CD14-positive monocyte (primary cell): Measurements from ENCODE around the gene TUBB. TPM values are rescaled to one million over a fixed set of nuclear protein-coding genes. Genes with fewer than 3 reads are reported as not detected.

Source experiments
- DNase-seq, 3 donors: peaks; one replicate each; pipeline ENCODE4 v3.0.0-alpha.2; 2011 to 2022
- H2AFZ ChIP-seq: 2 replicates; pipeline ENCODE4 v1.6.0; 2012; ENCODE audit warnings: mild to moderate bottlenecking, low read depth, low read length, inconsistent platforms; ENCODE audit not compliant: insufficient read depth, poor library complexity, severe bottlenecking
- H3K27ac ChIP-seq, 2 donors: 1 replicate in 1 of 2; 2 replicates in 1 of 2; pipeline ENCODE4 v1.5.1; 2012 to 2013; ENCODE audit warnings: low read length in 2 of 2, control low read depth in 1 of 2, inconsistent platforms in 1 of 2, low read depth in 1 of 2, mild to moderate bottlenecking in 1 of 2
- H3K27me3 ChIP-seq, 2 donors: one replicate each; pipeline versions ENCODE4 v1.6.0 to v1.6.1; 2011 to 2013; ENCODE audit warnings: low read length in 2 of 2; ENCODE audit not compliant: control insufficient read depth in 2 of 2, insufficient read depth in 2 of 2
- H3K36me3 ChIP-seq, 2 donors: replicated peaks in 1 of 2; 1 replicate in 1 of 2; 2 replicates in 1 of 2; pipeline versions ENCODE4 v1.5.1 to v1.6.1; 2012 to 2013; ENCODE audit warnings: low read length in 2 of 2, control low read depth in 1 of 2, inconsistent platforms in 1 of 2, mild to moderate bottlenecking in 1 of 2; ENCODE audit not compliant: insufficient read depth in 2 of 2, control insufficient read depth in 1 of 2
- H3K4me1 ChIP-seq, 2 donors: 1 replicate in 1 of 2; 2 replicates in 1 of 2; pipeline versions ENCODE4 v1.5.1 to v1.6.1; 2012 to 2013; ENCODE audit warnings: low read length in 2 of 2, control low read depth in 1 of 2, inconsistent platforms in 1 of 2, mild to moderate bottlenecking in 1 of 2, moderate library complexity in 1 of 2; ENCODE audit not compliant: insufficient read depth in 2 of 2, control insufficient read depth in 1 of 2
- H3K4me2 ChIP-seq: replicated peaks from 2 replicates; pipeline ENCODE3; 2012; ENCODE audit warnings: low read length, moderate library complexity, mild to moderate bottlenecking; ENCODE audit not compliant: poor library complexity, severe bottlenecking; ENCODE audit errors: extremely low read depth
- H3K4me3 ChIP-seq, 3 experiments: fragments of 200-600 bp in 1 of 3; sonication (generic) in 1 of 3; replicated peaks in 1 of 3; 1 replicate in 2 of 3; 2 replicates in 1 of 3; pipeline ENCODE4 v1.5.1; 2011 to 2013; ENCODE audit warnings: low read length in 3 of 3, mild to moderate bottlenecking in 3 of 3, control low read depth in 2 of 3, low read depth in 2 of 3, inconsistent platforms in 1 of 3, moderate library complexity in 1 of 3
- H3K79me2 ChIP-seq: 2 replicates; pipeline ENCODE4 v1.6.0; 2012; ENCODE audit warnings: mild to moderate bottlenecking, control low read depth, inconsistent platforms, low read length, moderate library complexity; ENCODE audit not compliant: insufficient read depth
- H3K9ac ChIP-seq: 2 replicates; pipeline ENCODE4 v1.6.0; 2017; ENCODE audit warnings: low read length, mild to moderate bottlenecking; ENCODE audit not compliant: insufficient read depth, poor library complexity, severe bottlenecking
- H3K9me3 ChIP-seq, 2 donors: replicated peaks in 1 of 2; 1 replicate in 1 of 2; 2 replicates in 1 of 2; pipeline versions ENCODE4 v1.5.1 to v1.6.1; 2012 to 2013; ENCODE audit warnings: low read length in 2 of 2, control low read depth in 1 of 2; ENCODE audit not compliant: control insufficient read depth in 1 of 2, insufficient read depth in 1 of 2
- H4K20me1 ChIP-seq: 2 replicates; pipeline ENCODE4 v1.6.0; 2012; ENCODE audit warnings: mild to moderate bottlenecking, low read length, control low read depth, moderate library complexity; ENCODE audit not compliant: insufficient read depth
- H3K27ac Mint-ChIP-seq, 7 donors: one replicate each; pipeline ENCODE4 v1.8.0; 2020; ENCODE audit warnings: mild to moderate bottlenecking in 7 of 7, mixed read lengths in 7 of 7, moderate library complexity in 6 of 7, inconsistent platforms in 2 of 7
- H3K27me3 Mint-ChIP-seq, 3 donors: one replicate each; pipeline ENCODE4 v1.8.0; 2021 to 2022; ENCODE audit warnings: low read depth in 3 of 3, mild to moderate bottlenecking in 3 of 3, mixed read lengths in 3 of 3, moderate library complexity in 3 of 3, inconsistent platforms in 1 of 3
- H3K36me3 Mint-ChIP-seq, 2 donors: one replicate each; pipeline ENCODE4 v1.8.0; 2020; ENCODE audit warnings: mixed read lengths in 2 of 2, inconsistent platforms in 1 of 2, mild to moderate bottlenecking in 1 of 2
- H3K4me1 Mint-ChIP-seq: one replicate; pipeline ENCODE4 v1.8.0; 2020; ENCODE audit warnings: mild to moderate bottlenecking, mixed read lengths
- H3K4me3 Mint-ChIP-seq, 2 donors: one replicate each; pipeline ENCODE4 v1.8.0; 2020; ENCODE audit warnings: mild to moderate bottlenecking in 2 of 2, mixed read lengths in 2 of 2, moderate library complexity in 1 of 2
- H3K9me3 Mint-ChIP-seq, 7 donors: one replicate each; pipeline ENCODE4 v1.8.0; 2020 to 2022; ENCODE audit warnings: mixed read lengths in 7 of 7, mild to moderate bottlenecking in 6 of 7, moderate library complexity in 6 of 7, inconsistent platforms in 2 of 7
- WGBS: methylation state at CpG from one replicate; pipeline ENCODE4 v1.1.5; 2013; ENCODE audit warnings: missing lambda C conversion rate; ENCODE audit not compliant: insufficient coverage; 5-methylcytosine and 5-hydroxymethylcytosine counted together
- intact Hi-C, 2 donors: fragments of 100-400 bp; cut with micrococcal nuclease; formaldehyde crosslinking; loops; one replicate each; pipeline versions ENCODE4 v1.15.0 to v1.15.1; 2023
- polyA plus RNA-seq, 3 donors: library from polyadenylated mRNA; depleted of rRNA in 1 of 3; unstranded in 2 of 3; stranded (reverse) in 1 of 3; fragments of 300-500 nt in 2 of 3; fragments of >200 nt in 1 of 3; fragmentation: Illumina TruSeq in 2 of 3; gene quantifications; 1 replicate in 2 of 3; 2 replicates in 1 of 3; pipeline ENCODE4 v1.2.3, GENCODE V29; 2012 to 2021
- TF ChIP-seq, protein P1 (sequence below): fragments of 200-600 bp; IDR thresholded peaks from one replicate; pipeline ENCODE4 v1.8.0; 2022; ENCODE audit warnings: antibody characterized with exemption, mild to moderate bottlenecking

The TUBB gene
- polyA plus RNA-seq, 3 donors = 48.4 to 130 (median 57.0) TPM

DNA sequence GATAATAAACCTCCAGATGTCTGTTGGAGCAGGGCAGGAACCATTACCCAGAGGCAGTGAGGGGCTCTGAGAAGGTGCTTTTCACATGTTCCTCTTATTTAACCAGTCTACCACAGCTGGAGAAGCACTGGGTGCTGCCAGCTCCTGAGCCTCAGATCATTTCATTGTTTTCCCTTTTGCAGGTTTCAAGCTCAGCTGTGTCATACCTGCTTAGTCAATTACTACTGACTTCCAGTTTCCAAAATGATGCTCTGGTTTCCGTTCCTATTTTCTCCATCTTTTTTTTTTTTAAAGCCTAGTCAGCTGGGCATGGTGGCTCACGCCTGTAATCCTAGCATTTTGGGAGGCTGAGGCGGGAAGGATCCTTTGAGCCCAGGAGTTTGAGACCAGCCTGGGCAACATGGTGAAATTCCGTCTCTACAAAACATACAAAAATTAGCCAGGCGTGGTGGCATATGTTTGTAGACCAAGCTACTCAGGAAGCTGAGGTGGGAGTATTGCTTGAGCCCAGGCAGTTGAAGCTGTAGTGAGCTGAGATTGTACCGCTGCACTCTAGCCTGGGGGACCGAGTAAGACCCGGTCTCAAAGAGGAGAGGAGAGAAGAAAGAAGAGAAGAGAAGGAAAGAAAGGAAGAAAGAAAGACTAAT lies 15.6 kb downstream of the TUBB start:
- Mint-ChIP-seq H3K4me1 (peaks cover 48% of the 10 kb centered on the region), H3K9me3 (peaks cover 0 to 2% (median 0%) of the 10 kb centered on the region in 7 donors), H3K36me3 (peaks cover 64 to 82% of the 10 kb centered on the region in 2 donors), H3K27me3 (peaks cover 0 to 2% (median 0%) of the 10 kb centered on the region in 3 donors), H3K27ac (peak overlapping the region in 2 of 7 donors; percentile 71 to 78), H3K4me3 (peak overlapping the region in 1 of 2 donors; percentile 15)
- H3K9me3 ChIP-seq = no peaks in the 10 kb centered on the region
- H3K27me3 ChIP-seq = no peaks in the 10 kb centered on the region
- peaks cover 9% of the 10 kb centered on the region for H3K79me2 ChIP-seq
- H3K4me1 ChIP-seq = peaks cover 34 to 51% of the 10 kb centered on the region in 2 donors
- no peak overlapping the region for H3K27ac ChIP-seq
- WGBS = 85% methylated on average over 5 of the region's 8 CpGs
- DNase-seq = peak in 2 of 3 donors; percentile 64 to 78
- no peak overlapping the region for H3K4me2 ChIP-seq
- peaks cover 33 to 78% of the 10 kb centered on the region in 2 donors for H3K36me3 ChIP-seq
- TF ChIP-seq, protein P1, sequence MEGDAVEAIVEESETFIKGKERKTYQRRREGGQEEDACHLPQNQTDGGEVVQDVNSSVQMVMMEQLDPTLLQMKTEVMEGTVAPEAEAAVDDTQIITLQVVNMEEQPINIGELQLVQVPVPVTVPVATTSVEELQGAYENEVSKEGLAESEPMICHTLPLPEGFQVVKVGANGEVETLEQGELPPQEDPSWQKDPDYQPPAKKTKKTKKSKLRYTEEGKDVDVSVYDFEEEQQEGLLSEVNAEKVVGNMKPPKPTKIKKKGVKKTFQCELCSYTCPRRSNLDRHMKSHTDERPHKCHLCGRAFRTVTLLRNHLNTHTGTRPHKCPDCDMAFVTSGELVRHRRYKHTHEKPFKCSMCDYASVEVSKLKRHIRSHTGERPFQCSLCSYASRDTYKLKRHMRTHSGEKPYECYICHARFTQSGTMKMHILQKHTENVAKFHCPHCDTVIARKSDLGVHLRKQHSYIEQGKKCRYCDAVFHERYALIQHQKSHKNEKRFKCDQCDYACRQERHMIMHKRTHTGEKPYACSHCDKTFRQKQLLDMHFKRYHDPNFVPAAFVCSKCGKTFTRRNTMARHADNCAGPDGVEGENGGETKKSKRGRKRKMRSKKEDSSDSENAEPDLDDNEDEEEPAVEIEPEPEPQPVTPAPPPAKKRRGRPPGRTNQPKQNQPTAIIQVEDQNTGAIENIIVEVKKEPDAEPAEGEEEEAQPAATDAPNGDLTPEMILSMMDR = no peak
- no peak overlapping the region for H3K4me3 ChIP-seq
- no peak overlapping the region for H3K9ac ChIP-seq
- no peak overlapping the region for H2AFZ ChIP-seq
- intact Hi-C loops = no loop called here
- peaks cover 53% of the 10 kb centered on the region for H4K20me1 ChIP-seq

DNA sequence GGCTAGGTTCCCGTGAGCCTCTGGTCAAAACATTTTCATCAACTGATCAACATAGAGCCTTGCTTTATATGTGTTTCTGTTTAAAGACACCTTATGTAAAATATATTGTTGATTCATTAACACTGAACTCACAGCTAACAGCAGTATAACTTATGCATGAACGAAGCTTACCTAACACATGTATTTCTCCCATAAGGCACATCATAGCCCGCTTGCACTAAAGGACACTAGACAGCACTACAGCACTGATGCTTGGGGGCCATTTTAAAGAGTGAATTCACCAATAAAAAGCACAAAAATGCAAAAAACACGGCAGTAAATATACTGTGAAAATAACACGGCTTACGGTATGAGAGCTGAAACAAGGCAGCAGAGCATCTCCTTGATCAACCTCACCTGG lies 18.4 kb downstream of the TUBB start:
- peaks cover 64% of the 10 kb centered on the region for H4K20me1 ChIP-seq
- Mint-ChIP-seq H3K4me1 (peaks cover 58% of the 10 kb centered on the region), H3K36me3 (peaks cover 56 to 67% of the 10 kb centered on the region in 2 donors), H3K27ac (no peak overlapping the region), H3K4me3 (no peak overlapping the region), H3K9me3 (peaks cover 0 to 3% (median 0%) of the 10 kb centered on the region in 7 donors), H3K27me3 (peaks cover 0 to 4% (median 0%) of the 10 kb centered on the region in 3 donors)
- peaks cover 33 to 61% of the 10 kb centered on the region in 2 donors for H3K36me3 ChIP-seq
- no peak overlapping the region for H3K4me3 ChIP-seq
- H3K9ac ChIP-seq = no peak overlapping the region
- 92% methylated on average over 5 of the region's 6 CpGs for WGBS
- peaks cover 36% of the 10 kb centered on the region for H3K79me2 ChIP-seq
- H3K4me1 ChIP-seq = peaks cover 40 to 59% of the 10 kb centered on the region in 2 donors
- no peak overlapping the region for H3K27ac ChIP-seq
- no peak for DNase-seq
- no peak overlapping the region for H3K4me2 ChIP-seq
- TF ChIP-seq, protein P1 = no peak
- no peaks in the 10 kb centered on the region for H3K9me3 ChIP-seq
- no peaks in the 10 kb centered on the region for H3K27me3 ChIP-seq
- intact Hi-C loops = no loop called here
- no peak overlapping the region for H2AFZ ChIP-seq
